Breast epithelium (tissue), 3 donors: ENCODE results near the gene KCTD1.

Experiments used
- CTCF ChIP-seq, 3 donors: fragments of 450-650 bp; IDR thresholded peaks; one replicate each; pipeline ENCODE4 v1.5.1; 2016 to 2017; ENCODE audit warnings: antibody characterized with exemption in 3 of 3, mild to moderate bottlenecking in 3 of 3, moderate library complexity in 3 of 3
- POLR2A ChIP-seq: fragments of 450-650 bp; IDR thresholded peaks from one replicate; pipeline ENCODE4 v1.6.1; 2016; ENCODE audit warnings: antibody characterized with exemption, mild to moderate bottlenecking, moderate library complexity
- POLR2AphosphoS5 ChIP-seq, 3 donors: sonication (generic); formaldehyde crosslinking; IDR thresholded peaks; one replicate each; pipeline ENCODE4 v1.6.1; 2017; ENCODE audit warnings: antibody characterized with exemption in 3 of 3

- TF ChIP-seq CTCF (IDR thresholded peaks at IDR 0.05) (no peak), POLR2A (no peak), POLR2AphosphoS5 (IDR thresholded peaks at IDR 0.05) (no peak)
Observed at GRCh38 chr18:26406324-26406723, 142.0 kb downstream of the KCTD1 start.
